Upper lobe of right lung (tissue), 1 donor: ENCODE data around the gene PHLPP1. TPM values are rescaled to one million over a fixed set of nuclear protein-coding genes. Genes with fewer than 3 reads are reported as not detected.

Experiments used
- ATAC-seq: fragments of 200-7000 bp; cut with Tn5 transposase; one replicate; pipeline ENCODE4 v1.9.1; 2020; ENCODE audit warnings: mild to moderate bottlenecking, moderate library complexity
- DNase-seq: peaks from one replicate; pipeline ENCODE4 v3.0.0-alpha.2; 2020
- H3K27ac ChIP-seq: fragments of 200-600 bp; one replicate; pipeline ENCODE4 v1.8.0; 2022
- H3K27me3 ChIP-seq: fragments of 200-600 bp; one replicate; pipeline ENCODE4 v1.8.0; 2022; ENCODE audit warnings: mild to moderate bottlenecking
- H3K36me3 ChIP-seq: fragments of 200-600 bp; one replicate; pipeline ENCODE4 v1.8.0; 2022
- H3K4me1 ChIP-seq: fragments of 200-600 bp; one replicate; pipeline ENCODE4 v1.8.0; 2022
- H3K4me3 ChIP-seq: fragments of 200-600 bp; one replicate; pipeline ENCODE4 v1.8.0; 2022; ENCODE audit warnings: mild to moderate bottlenecking
- H3K9me3 ChIP-seq: fragments of 200-600 bp; one replicate; pipeline ENCODE4 v1.8.0; 2022
- intact Hi-C: fragments of 100-400 bp; cut with DNase I; formaldehyde crosslinking; loops from one replicate; pipeline ENCODE4 v1.11.0; 2022
- long read RNA-seq: library from polyadenylated mRNA; unstranded; transcript quantifications from one replicate; pipeline ENCODE4 v2.0.0, GENCODE V29; 2021
- total RNA-seq: library from RNA; stranded (reverse); fragmentation: NEBNext Ultra II Directional; extraction: Animal tissue kit (Norgen Biotek cat#: 25700); gene quantifications from one replicate; pipeline ENCODE4 v1.2.1, GENCODE V29; 2021
- TF ChIP-seq, protein P1 (sequence below): fragments of 200-600 bp; IDR thresholded peaks from one replicate; pipeline ENCODE4 v1.8.0; 2022; ENCODE audit warnings: antibody characterized with exemption
- donor health status: DM: no; HTN: yes; CAD: no; lungs with severe emphysema.

PHLPP1 gene
- total RNA-seq, result 11.9 TPM
- long read RNA-seq, full-length matches to known transcripts, result 4 of 9 reads
- long read RNA-seq, partial matches to known transcripts, result 5 of 9 reads
- long read RNA-seq, other reads (novel, unspliced or antisense), result 0 of 9 reads

DNA sequence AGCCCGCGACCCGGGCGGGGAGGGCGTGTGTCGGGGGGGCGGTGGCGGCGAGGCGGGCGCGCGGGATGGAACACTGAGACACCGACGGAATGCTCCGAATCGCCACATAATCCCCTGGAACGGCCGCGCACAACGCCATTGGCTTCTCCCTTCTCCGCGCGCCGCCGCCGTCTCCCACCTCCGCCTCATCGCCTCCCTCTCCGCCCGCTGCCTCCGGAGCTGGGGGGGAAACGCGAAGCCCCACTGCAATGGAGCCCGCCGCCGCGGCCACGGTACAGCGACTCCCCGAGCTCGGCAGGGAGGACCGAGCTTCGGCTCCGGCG is at the start of gene PHLPP1:
TSS of gene PHLPP1 (plus strand) at position 106 of the 323 bp plus-strand sequence. CDS start at position 249, 143 bp downstream.
- ATAC-seq, result no peak
- Histone ChIP-seq H3K9me3 (no peaks in the 10 kb centered on the region), H3K27ac (peak within 1 kb of the TSS; percentile 86), H3K4me3 (peak within 1 kb of the TSS; percentile 69), H3K4me1 (peaks cover 22% of the 10 kb centered on the region), H3K27me3 (no peaks in the 10 kb centered on the region), H3K36me3 (no peaks in the 10 kb centered on the region)
- DNase-seq, result no peak
- intact Hi-C loops, result no loop called here
- TF ChIP-seq, protein P1, sequence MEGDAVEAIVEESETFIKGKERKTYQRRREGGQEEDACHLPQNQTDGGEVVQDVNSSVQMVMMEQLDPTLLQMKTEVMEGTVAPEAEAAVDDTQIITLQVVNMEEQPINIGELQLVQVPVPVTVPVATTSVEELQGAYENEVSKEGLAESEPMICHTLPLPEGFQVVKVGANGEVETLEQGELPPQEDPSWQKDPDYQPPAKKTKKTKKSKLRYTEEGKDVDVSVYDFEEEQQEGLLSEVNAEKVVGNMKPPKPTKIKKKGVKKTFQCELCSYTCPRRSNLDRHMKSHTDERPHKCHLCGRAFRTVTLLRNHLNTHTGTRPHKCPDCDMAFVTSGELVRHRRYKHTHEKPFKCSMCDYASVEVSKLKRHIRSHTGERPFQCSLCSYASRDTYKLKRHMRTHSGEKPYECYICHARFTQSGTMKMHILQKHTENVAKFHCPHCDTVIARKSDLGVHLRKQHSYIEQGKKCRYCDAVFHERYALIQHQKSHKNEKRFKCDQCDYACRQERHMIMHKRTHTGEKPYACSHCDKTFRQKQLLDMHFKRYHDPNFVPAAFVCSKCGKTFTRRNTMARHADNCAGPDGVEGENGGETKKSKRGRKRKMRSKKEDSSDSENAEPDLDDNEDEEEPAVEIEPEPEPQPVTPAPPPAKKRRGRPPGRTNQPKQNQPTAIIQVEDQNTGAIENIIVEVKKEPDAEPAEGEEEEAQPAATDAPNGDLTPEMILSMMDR, result no peak

DNA sequence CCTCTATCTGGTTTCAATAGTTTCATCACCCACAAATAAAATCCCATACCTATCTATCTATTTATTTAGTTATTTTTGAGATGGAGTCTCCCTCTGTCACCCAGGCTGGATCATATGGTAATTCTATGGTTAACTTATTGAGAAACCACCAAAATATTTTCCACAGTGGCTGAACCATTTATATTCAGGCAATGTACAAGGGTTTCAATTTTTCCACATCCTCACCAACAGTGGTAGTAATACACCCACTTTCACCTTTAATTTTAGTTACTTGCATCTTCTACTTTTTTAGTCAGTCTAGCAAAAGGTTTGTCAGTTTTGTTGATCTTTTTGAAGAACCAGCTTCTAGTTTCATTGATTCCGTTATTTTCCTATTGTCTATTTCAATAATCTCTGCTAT is 46.1 kb upstream of the PHLPP1 start:
- no peak for DNase-seq
- Histone ChIP-seq H3K27ac (no peak overlapping the region), H3K9me3 (no peaks in the 10 kb centered on the region), H3K36me3 (no peaks in the 10 kb centered on the region), H3K27me3 (no peaks in the 10 kb centered on the region), H3K4me3 (no peak overlapping the region), H3K4me1 (no peaks in the 10 kb centered on the region)
- no peak for ATAC-seq
- intact Hi-C loops, result no loop called here
- TF ChIP-seq, protein P1, result no peak

DNA sequence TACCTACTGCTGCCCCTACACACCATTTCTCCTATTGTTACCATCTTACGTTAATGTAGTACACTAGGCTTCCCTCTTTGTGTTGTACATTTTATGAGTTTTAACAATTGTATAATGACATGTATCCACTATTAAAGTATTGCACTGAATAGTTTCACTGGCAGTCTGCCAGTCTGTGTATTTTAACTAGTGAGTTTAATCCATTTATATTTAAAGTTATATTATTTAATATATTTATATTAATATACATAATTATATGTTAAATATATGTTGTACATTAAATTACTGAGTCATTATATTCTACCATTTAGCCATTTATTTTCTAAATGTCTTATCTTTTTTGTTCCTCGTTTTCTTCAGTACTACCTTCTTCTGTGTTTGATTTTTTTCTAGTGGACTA is 44.8 kb upstream of the PHLPP1 start:
- no peak for ATAC-seq
- H3K9me3 ChIP-seq, result no peaks in the 10 kb centered on the region
- no peak for DNase-seq
- TF ChIP-seq, protein P1, result no peak
- no peak overlapping the region for H3K27ac ChIP-seq
- no peak overlapping the region for H3K4me3 ChIP-seq
- H3K4me1 ChIP-seq, result no peaks in the 10 kb centered on the region
- H3K27me3 ChIP-seq, result no peaks in the 10 kb centered on the region
- H3K36me3 ChIP-seq, result no peaks in the 10 kb centered on the region
- intact Hi-C loops, result no loop called here

DNA sequence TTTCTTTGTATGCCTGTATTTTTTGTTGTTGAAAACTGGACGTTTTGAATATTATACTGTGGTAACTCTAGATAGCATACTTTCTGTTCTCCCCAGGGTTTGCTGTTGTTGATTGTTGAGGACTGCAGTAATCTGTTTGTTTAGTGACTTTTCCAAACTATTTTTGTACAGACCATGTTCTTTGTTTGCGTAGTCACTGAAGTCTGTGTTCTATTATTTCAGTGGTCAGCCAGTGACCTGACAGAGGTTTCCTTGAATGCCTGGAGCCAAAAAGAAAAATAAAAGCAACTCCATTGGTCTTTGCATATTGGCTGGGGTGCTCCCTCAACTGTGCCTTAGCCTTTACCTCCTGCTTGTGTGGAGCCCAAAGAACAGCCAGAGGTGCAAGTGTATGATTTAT is 42.7 kb upstream of the PHLPP1 start:
- Histone ChIP-seq H3K4me1 (no peaks in the 10 kb centered on the region), H3K27ac (no peak overlapping the region), H3K9me3 (no peaks in the 10 kb centered on the region), H3K4me3 (no peak overlapping the region), H3K27me3 (no peaks in the 10 kb centered on the region), H3K36me3 (no peaks in the 10 kb centered on the region)
- ATAC-seq, result no peak
- TF ChIP-seq, protein P1, result no peak
- DNase-seq, result no peak
- intact Hi-C loops, result no loop called here

DNA sequence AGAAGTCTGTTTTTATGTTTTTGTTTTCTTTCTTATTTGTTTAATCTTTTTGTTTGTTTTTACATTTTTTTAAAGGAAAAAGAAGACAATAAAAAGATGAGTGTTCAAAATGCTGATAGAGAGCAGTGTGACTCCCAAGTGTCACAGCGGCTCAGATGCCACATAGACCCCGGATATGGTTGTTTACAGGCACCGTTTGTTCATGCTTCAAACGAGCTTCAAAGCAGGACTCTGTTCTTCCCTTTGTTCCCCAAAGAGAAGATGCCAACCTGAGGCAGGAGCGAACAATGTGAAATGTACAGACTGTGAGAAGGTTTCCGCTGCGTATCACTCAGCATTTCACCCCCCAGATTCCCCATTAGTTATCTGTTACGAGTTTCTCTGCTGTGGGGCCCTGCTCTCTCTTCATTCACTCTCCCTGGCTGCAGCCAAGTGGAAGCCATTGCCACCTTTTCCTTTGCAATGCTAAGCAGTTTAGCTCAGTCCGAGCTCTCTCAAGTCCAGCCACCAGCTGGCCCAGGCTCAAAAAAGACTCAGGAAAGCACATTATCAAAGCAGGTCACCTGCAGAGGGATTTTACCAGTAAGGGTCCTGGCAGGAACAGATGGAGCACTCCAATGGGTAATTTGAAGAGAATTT is 36.4 kb upstream of the PHLPP1 start:
- TF ChIP-seq, protein P1, result no peak
- Histone ChIP-seq H3K4me1 (no peaks in the 10 kb centered on the region), H3K27ac (no peak overlapping the region), H3K9me3 (no peaks in the 10 kb centered on the region), H3K4me3 (no peak overlapping the region), H3K27me3 (no peaks in the 10 kb centered on the region), H3K36me3 (no peaks in the 10 kb centered on the region)
- intact Hi-C loops, result no loop called here
- ATAC-seq, result no peak
- no peak for DNase-seq

DNA sequence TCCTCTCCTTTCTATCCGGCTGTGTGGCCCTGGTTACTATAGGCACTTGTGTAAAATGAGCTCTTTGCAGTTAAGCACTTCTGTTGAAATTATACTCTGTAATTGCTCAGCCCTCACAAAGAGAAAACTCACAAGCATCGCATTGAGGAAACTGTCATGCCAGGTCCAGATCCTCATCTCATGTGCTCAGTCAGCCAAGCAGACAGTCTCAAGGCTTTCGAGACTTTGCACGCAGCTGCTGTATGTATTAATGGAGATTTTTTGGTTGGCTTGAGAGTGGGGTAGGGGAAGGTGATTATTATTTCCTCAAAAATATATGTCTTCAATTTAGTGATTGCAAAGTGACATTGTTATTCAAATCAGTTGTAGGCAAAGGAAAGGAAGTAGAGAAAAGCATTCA is 33.0 kb upstream of the PHLPP1 start:
- no peaks in the 10 kb centered on the region for H3K4me1 ChIP-seq
- DNase-seq (no peak), ATAC-seq (no peak)
- intact Hi-C loops, result no loop called here
- H3K36me3 ChIP-seq, result no peaks in the 10 kb centered on the region
- H3K4me3 ChIP-seq, result no peak overlapping the region
- H3K9me3 ChIP-seq, result no peaks in the 10 kb centered on the region
- TF ChIP-seq, protein P1, result no peak
- no peaks in the 10 kb centered on the region for H3K27me3 ChIP-seq
- no peak overlapping the region for H3K27ac ChIP-seq
